ENCODE data around the gene LARP4B. TPM values are rescaled to one million over a fixed set of nuclear protein-coding genes. Genes with fewer than 3 reads are reported as not detected.

LARP4B gene
- total RNA-seq, 3 donors from 2014 or later: 97.5 to 155 (median 116) TPM

- Histone ChIP-seq H3K36me3 (ENCODE audit: low read depth) (peaks cover 19% of the 10 kb centered on the region), H3K4me1 (ENCODE audit: low read depth) (no peaks in the 10 kb centered on the region), H3K9me3 (no peaks in the 10 kb centered on the region), H3K4me3 (no peak overlapping the region)
- intact Hi-C loops (cut with DNase I, micrococcal nuclease): no loop called here
- ATAC-seq (no peak), DNase-seq (no peak)
- TF ChIP-seq CTCF (IDR thresholded peaks at IDR 0.05): no peak
Measured at GRCh38 chr10:819816-820215, 111.7 kb downstream of the LARP4B start.

DNA sequence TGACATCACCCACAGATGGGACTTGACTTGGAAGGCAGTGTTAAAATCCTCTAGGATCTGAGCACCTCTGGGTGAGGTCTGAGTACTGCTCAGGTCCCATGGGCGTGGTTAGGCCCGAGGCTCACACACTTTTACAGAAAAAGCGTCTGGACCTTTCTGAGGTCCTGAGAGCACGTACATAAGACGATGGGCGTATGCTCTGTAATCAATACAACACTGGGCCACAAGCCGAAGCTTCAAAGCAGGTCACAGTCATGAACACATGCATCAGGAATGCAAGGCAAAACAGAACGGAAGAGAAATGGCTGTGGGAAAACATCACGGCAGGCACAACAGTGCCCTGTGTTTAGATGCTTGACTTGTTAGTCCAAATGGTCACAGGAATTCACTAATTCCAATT is 112.2 kb downstream of the LARP4B start:
- no peaks in the 10 kb centered on the region for H3K9me3 ChIP-seq
- no peak for DNase-seq
- intact Hi-C loops (cut with DNase I, micrococcal nuclease): no loop called here
- TF ChIP-seq CTCF (IDR thresholded peaks at IDR 0.05): no peak
- no peak for ATAC-seq
- no peak overlapping the region for H3K4me3 ChIP-seq
- H3K4me1 ChIP-seq (ENCODE audit: low read depth): no peaks in the 10 kb centered on the region
- peaks cover 19% of the 10 kb centered on the region for H3K36me3 ChIP-seq (ENCODE audit: low read depth)

DNA sequence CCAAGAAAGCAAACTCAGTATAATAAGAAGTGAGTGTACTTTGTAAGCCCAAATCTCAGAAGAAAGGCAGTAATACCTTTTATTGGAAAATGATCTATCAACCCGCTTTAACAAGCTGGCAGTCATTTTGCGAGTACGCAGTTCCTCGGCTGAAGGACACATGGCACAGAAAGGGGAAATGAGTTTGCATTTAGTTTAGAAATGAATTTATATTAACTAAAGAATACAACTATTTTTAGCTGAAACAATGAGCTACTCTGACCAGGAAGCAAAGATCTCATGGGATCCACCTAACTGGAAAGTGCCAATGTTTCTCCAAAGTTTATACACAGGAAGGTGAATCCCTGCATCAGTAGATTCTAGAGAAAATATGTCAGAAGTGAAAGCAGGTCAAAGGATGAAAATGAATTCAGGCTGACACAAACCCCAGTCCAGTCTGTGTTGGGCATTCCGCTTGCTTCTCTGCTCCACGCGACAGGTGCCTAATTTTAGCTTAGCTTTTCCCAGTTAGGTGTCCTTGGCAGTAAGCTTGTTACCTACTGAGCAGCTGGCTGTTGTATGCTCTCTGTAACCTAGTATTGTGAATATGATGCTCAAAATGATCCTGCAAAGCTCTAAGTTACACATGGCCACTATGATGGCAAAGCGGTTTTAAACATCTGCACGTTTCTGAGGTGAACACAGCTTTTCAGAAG is 112.8 kb downstream of the LARP4B start:
- no peaks in the 10 kb centered on the region for H3K9me3 ChIP-seq
- TF ChIP-seq CTCF (IDR thresholded peaks at IDR 0.05): no peak
- no peaks in the 10 kb centered on the region for H3K4me1 ChIP-seq (ENCODE audit: low read depth)
- DNase-seq (no peak), ATAC-seq (no peak)
- intact Hi-C loops (cut with DNase I, micrococcal nuclease): no loop called here
- no peak overlapping the region for H3K4me3 ChIP-seq
- peaks cover 19% of the 10 kb centered on the region for H3K36me3 ChIP-seq (ENCODE audit: low read depth)

DNA sequence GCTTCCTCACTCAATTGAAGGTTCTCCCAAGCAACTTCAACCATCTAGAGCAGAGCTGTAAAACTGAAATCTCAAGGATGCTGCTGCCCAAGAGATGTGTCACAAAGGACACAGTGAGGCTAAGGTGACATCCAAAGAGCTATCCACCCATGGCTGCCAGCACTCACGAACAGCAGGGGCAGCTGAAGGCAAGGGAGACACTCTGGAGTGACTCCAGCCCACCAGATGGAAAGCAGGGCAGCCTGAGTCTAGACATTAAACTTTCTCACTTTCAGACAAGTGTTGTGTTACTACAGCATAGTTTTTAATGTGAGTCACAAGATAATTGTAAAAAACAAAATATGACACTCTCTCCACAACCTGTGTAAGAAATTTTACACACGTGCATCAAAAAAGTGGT is 113.5 kb downstream of the LARP4B start:
- ATAC-seq: no peak
- no peak for DNase-seq
- H3K4me3 ChIP-seq: no peak overlapping the region
- H3K9me3 ChIP-seq: no peaks in the 10 kb centered on the region
- peaks cover 19% of the 10 kb centered on the region for H3K36me3 ChIP-seq (ENCODE audit: low read depth)
- intact Hi-C loops (cut with DNase I, micrococcal nuclease): no loop called here
- no peak for TF ChIP-seq CTCF (IDR thresholded peaks at IDR 0.05)
- H3K4me1 ChIP-seq (ENCODE audit: low read depth): no peaks in the 10 kb centered on the region

DNA sequence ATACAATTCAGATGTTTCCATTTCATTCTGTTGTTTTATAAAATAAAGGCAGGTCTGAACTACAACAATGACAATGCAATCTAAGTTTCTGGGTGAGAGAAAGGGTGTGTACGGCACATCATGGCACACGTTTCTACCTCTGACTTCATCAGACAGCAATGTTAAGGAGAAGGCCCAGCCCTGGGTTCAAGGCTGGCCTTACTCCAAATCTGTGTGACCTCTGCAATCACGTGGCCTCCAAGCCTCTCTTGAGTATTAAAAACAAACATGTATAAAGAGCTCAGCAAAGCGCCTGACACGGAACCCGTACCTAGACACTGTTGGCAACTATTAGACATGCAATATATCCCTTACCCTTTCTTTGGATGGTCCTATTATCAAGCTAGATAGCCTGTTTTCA is 114.1 kb downstream of the LARP4B start:
- no peak for DNase-seq
- TF ChIP-seq CTCF (IDR thresholded peaks at IDR 0.05): no peak
- no peak for ATAC-seq

DNA sequence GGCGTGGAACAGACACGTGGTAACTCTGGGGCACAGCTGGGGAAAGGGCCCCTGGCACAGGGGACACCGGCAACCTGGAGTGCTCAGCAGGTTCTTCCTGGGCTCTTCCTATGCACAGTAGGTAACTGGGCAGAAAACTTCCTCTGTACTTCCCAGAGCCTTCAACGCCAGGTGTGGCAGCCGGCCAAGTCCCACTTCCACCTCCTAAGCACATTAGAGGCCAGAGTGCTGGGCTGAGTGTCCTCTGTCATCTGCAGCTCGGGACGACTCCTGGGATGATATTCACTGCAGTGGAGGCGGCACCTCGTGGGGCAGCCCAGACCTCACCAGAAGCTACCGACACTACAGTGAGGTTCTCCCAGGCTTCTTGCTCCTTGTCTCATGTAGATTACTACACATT is 114.5 kb downstream of the LARP4B start:
- intact Hi-C loops (cut with DNase I, micrococcal nuclease): no loop called here
- ATAC-seq (no peak), DNase-seq (no peak)
- no peak overlapping the region for H3K4me3 ChIP-seq
- no peaks in the 10 kb centered on the region for H3K9me3 ChIP-seq
- peaks cover 24% of the 10 kb centered on the region for H3K36me3 ChIP-seq (ENCODE audit: low read depth)
- TF ChIP-seq CTCF (IDR thresholded peaks at IDR 0.05): no peak
- H3K4me1 ChIP-seq (ENCODE audit: low read depth): no peaks in the 10 kb centered on the region

More for the DNA sequence above, 114.1 kb downstream of the LARP4B start:
- Histone ChIP-seq H3K4me3 (no peak overlapping the region), H3K36me3 (ENCODE audit: low read depth) (peaks cover 24% of the 10 kb centered on the region), H3K4me1 (ENCODE audit: low read depth) (no peaks in the 10 kb centered on the region), H3K9me3 (no peaks in the 10 kb centered on the region)
- intact Hi-C loops (cut with DNase I, micrococcal nuclease): no loop called here
